AG04449 (cell line): Measurements from ENCODE around the gene WIZ.

Experiments
- CTCF ChIA-PET: fragments of 350-600 bp; formaldehyde crosslinking; extraction: SDS; loops from one replicate; lab custom pipeline; 2021; ENCODE audit warnings: antibody characterized with exemption; lab: Yijun Ruan, JAX
- POLR2A ChIA-PET: fragments of 400-600, 350-600 bp; formaldehyde crosslinking; extraction: SDS; loops from one replicate; lab custom pipeline; 2020; ENCODE audit warnings: antibody characterized with exemption, inconsistent platforms; lab: Yijun Ruan, JAX
- DNase-seq: peaks from one replicate; pipeline ENCODE4 v3.0.0-alpha.2; 2010; ENCODE audit warnings: low read depth, low spot score
- H3K4me3 ChIP-seq: 2 replicates; pipeline ENCODE4 v1.5.1; 2011; ENCODE audit warnings: low read depth, mild to moderate bottlenecking, control low read depth, low read length
- CTCF ChIP-seq: IDR thresholded peaks from one replicate; pipeline ENCODE4 v1.5.1; 2011; ENCODE audit warnings: mild to moderate bottlenecking, moderate library complexity, low read length, control low read depth, inconsistent platforms; ENCODE audit not compliant: insufficient read depth; ENCODE audit errors: missing control alignments

WIZ gene

DNA sequence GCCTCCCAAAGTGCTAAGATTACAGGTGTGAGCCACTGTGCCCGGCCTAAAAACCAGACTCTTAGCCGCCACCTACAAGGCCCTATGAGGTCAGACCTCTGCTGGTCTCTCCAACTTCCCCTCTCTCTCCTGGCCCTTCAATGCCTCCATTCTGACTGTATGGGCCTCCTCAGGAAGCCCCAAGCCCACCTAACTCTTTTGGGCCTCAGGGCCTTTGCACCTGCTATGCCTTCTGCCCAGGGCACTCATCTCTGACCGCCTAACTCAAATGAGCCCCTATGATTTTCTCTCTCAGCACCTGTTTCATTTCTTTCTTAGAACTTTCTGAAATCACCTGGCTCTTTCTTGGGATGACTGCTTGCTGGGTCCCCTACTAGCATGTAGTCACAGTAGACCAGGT is 6.4 kb downstream of the WIZ start:
- ChIA-PET POLR2A (no interaction called here), CTCF (no interaction called here)
- no peak for DNase-seq
- H3K4me3 ChIP-seq, result no peak overlapping the region
- TF ChIP-seq CTCF, result no peak

DNA sequence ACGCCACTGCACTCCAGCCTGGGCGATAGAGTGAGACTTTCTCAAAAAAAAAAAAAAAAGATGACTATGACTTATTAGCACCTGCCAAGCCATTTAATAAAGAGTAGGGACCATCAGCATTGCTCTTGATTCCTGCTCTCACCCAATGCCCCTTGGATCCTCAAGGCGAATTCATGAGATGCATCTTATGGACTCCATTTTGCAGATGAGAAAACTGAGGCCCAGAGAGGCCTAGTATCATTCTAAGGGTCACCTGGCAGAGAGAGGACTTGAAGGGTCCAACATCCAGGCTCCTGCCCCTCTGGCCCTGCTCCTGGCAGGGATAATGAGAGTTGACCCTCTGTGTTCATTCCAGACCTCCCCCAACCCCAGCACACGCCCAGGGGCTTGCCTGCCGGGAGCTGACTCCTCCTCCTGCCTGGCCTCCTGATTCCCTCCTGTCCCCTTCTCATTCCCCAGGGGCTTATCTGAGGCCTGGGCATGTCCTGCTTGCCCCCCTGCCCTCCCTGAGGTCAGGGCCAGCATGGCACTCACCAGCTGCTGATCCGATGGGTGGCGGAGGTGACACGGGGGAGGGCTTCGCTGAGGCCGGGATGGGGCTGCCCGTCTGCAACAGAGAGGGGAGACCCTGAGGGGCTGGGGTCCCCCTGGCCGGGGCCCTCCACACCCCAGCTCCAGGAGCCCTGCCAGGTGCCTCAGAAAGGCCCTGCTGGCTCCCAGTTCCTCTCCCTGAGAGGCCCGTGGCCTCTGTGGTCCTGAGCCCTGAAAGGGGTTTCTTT is 7.4 kb downstream of the WIZ start:
- TF ChIP-seq CTCF, result no peak

GRCh38 chr19:15441317-15441716 is 8.4 kb downstream of the WIZ start:
- H3K4me3 ChIP-seq, result no peak overlapping the region
- ChIA-PET POLR2A (no interaction called here), CTCF (no interaction called here)
- DNase-seq, result no peak
- TF ChIP-seq CTCF, result no peak

More for the DNA sequence above, 7.4 kb downstream of the WIZ start:
- DNase-seq, result no peak
- POLR2A ChIA-PET, result no interaction called here
- CTCF ChIA-PET, result no interaction called here
- H3K4me3 ChIP-seq, result no peak overlapping the region

- POLR2A ChIA-PET, result no interaction called here
- CTCF ChIA-PET, result no interaction called here
- TF ChIP-seq CTCF, result no peak
- DNase-seq, result no peak
- H3K4me3 ChIP-seq, result no peak overlapping the region
Measured at GRCh38 chr19:15439821-15440641, 9.7 kb downstream of the WIZ start.

DNA sequence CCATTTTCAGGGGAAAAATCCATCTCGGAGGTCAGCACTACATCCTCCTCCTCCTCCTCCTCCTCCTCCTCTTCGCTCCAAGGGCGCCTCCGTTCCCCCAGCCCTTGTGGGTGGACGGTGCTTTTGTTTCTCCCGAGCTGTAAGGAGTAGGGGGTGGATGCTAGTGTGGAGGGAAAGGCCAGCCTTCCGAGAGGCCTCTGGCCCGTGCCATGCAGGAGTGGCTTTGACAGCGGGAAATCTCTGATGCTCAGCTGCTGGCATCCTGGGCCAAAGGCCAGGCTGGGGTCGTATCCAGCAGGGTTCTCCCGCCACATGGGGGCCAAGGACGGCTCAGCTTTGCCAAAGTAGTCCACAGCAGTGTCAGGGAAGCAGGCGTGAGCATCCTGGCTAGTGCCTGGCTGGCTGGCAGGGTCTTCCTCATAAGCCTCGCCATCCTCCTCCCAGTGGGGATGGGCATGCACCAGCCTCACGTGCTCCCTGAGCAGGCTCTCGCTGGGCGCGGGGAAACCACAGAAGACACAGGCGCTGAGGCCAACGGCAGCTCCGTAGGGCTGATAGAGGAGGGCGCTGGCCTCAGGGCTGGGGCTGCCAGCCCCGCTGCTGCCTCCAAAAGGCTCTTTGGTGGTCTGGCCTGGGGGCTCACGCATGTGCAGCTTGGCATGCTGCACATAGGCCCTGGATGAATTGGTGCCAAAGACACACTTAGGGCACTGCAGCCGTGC is 10.5 kb downstream of the WIZ start:
- ChIA-PET POLR2A (no interaction called here), CTCF (interaction anchor here (1.1 kb wide), 1 partner anchor 11 kb away, joined by 3 read pairs; no protein-coding TSS in a partner anchor)
- no peak overlapping the region for H3K4me3 ChIP-seq
- DNase-seq, result no peak
- TF ChIP-seq CTCF, result no peak
